Activated CD8-positive, alpha-beta memory T cell treated with anti-CD3 and anti-CD28 coated beads, Interleukin-2, amount 50 U/mL, for 4 hours (primary cell): Measurements from ENCODE around the gene PSAPL1.

Source experiments
- DNase-seq: peaks from one replicate; pipeline ENCODE4 v3.0.0-alpha.2; 2020

Gene PSAPL1

DNA sequence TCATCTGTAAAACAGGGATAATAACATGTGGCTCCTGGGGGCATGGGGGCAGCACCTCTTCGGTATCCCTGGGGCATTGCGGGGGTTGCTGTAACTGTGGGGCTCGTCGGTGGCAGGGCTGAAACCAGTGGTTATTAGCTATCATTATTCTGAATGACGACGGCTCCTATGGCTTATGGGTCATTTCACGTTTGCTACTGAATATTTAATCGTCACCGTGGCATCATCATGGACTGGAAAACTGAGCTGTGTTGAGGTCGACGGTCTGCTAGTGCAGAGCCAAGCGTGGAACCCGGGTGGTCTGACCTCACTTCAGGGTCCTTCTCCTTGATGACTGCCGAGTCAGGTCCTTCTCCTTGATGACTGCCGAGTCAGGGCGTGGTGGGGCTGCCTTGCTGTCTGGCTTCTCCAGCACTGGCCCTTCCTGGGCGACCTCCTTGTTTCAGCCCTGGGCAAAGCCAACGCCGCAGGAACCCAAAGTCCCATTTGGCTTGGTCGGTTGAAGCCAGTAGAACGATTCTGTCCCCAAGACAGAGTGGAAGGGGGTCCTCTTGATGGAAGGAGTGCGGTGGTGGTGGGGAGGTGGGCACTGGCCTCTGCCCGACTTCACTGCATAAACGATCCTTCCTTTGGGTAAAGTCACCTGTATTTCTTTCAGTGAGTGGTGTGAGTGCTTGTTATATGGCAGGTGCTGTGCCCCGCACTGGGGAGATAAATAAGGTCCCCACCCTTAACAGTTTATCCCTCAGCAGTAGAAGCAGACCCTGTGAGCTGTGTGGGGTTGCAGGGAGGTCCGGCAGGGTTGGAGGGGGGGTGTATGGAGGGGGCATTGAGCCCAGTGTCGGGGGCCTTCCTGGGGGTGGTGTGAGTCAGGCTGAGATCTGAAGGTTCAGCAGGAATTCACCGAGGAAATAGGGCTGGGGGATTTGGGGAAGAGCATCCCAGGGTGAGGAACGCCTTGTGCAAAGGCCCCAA lies 40.8 kb downstream of the PSAPL1 start:
- no peak for DNase-seq

DNA sequence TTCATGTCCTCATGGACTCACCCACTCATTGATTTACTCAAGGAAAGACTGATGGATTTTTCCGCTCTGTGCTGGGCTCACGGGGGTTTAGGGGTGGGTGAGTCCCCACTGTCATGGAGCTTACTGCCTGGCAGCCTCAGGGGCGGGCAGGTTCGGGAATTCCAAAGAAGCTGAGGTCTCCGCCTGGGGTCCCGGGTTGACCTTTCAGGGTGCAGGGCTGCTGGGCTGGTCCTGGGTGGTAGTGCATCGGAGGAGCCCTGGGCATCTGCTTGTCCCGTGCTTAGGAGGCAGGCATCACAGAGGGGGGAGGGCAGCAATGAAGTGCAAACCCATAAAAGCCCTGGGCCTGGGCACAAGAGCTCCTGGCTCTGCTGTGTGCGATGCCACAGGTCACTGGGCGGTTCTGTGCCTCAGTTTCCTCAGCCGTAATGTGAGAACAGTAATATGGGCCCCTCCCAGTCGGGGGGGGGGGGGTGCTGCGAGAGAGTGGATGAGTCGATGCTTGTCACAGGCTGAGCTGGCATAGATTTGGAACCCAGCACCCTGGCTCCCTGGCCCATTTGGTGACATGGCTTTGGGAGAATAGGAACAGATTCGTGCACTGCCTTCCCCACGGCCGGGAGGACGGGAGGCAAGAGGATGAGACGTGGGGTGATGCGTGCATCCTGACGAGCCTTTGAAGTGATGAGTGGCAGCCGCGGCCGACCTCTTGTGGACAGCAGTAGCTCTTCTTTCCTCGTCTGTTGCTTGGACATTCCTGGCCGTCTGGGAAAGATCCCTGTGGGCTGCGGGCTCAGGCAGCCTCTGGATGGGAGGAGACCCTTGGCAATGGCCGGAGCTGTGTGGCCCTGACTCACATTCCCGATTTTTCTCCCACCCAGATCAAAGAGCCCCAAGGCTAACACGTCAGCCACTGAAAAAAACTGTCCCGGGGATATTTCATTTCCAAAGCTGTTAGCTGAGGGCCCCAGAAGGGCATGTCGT lies 42.0 kb downstream of the PSAPL1 start:
- no peak for DNase-seq

DNA sequence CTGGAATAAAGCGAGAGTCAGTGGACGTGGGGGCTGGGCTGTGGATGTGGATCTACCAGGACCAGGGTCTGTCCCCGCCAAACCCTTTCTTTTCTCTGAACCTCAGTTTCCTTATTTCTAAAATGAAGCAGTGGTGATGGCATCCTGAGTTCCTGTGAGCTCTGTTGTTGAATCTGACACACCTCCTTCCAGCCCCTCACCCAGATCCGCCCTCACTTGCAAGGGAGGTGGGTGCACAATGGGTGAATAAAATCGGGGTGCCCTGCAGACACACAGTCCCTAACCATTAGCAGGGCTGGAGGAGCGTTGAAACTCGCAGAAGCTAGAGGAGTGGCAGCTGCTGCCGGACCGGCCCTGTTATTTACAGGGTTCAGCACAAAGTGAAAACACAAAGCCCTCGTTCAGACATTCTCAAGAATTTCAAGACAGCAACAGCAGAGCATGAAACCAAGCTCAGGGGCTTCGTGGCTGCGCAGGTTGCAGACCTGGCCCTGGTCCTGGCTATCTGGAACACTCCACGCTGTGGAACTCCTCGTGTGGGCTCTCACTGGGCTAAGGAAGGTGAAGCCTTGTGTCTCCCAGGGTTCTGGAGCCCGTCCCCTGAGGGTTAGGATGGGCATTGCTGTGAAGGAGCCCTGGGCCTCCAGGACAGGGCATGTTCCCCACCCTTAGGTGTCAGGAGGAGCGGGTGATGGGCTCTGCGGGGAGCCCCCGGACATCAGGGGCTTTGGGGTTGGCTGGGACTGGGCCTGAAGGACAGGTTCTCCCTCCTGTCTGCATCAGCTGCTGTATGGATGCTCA lies 42.9 kb downstream of the PSAPL1 start:
- no peak for DNase-seq

DNA sequence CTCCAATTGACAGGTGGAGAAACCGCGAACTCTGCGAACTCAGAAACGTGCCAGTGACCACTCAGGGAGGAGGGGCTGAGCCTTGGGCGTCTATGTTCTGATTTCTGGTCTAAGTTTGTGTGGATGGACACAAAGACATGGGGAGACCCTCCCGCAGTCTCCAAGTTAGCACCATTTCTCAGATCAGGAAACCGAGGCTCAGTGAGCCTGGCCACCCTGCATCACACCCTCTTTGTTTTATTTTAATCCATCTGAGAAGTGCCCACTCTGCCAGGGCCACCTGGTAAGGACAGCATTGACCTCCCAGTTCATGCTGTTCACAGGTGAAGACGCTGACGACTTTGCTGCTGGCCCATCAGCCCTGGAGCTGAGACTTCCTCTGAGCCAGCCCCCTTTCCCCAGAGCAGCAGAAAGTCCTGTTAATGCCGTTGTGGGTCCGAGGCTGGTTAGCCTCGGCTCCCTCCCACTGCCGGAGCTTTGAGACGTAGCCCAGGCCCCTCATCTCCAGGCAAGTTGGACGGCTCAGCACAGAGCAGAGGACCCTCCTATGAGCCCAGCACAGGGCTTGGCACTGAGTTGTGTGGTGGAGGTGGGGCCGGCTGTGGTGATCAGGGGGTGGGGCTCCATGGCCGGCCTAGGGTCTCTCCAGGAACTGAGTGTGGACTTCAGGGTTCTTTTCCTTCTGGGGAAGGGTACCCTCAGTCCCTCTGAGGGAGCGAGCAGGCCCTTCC lies 43.7 kb downstream of the PSAPL1 start:
- DNase-seq: no peak

DNA sequence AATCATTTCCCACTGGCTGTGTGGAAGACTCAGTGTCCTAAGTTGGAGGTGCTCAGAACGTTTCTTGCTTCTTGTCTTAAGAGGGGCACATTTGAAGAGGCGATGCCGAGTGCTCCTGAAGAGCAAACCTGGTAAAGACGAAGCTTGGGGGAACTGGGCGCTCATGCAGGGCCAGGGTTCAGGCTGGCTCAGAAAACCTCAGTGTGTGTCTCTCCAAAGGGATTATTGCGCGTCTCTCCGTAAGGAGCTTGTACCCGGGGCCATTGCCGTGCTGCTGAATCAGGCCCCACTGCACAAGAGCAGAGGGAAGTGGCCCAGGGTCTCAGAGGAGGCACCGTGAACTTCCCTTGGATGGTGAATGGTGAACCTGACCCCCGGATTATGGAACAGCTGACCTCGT lies 44.4 kb downstream of the PSAPL1 start:
- DNase-seq: no peak

DNA sequence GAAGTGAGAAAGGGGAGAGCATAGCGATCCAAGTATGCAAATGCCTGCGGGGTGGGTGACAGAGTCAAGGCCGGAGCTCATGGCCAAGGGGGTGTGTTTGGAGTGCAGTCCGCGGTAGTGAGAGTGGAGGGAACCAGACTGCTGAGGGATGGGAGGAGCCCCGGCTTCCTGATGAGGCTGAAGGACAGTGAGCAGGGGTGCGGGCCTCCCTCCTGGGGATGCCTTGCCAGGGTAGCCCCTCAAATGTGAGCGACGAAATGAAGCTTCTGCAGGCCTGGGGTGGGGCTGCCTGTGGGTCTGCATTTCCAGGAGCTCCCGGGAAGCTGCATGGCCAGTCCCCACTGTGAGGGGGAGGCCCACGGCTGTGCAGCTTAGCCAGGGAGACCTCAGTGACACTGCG lies 45.0 kb downstream of the PSAPL1 start:
- no peak for DNase-seq

DNA sequence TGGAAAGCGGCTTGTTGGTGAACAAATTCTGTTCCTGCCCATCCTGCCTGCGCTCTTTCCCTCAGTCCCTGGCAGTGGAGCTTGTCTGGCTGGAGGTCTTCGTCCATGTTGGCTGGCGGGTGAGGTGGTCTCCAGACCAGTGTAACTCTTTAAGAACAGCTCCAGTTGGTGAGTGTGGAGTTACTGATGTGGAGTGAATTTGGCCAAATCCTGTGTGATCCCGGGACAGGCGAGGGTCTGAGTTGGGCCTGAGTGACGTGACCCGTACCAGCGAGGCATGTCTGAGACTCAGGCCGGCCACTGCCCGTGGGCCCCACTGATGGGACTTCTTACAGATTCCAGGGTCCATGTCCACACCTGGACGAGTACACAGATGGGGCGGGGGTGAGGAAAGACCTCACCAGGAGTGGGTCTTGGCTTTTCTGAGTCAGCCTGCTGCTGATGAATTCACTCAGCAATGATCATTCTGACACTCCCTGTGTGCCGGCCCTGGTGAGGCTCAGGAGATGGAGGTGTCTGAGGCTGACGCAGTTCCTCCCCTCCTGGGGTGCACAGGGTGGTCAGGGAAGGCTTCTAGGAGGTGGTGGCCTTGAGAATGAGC lies 45.5 kb downstream of the PSAPL1 start:
- no peak for DNase-seq

DNA sequence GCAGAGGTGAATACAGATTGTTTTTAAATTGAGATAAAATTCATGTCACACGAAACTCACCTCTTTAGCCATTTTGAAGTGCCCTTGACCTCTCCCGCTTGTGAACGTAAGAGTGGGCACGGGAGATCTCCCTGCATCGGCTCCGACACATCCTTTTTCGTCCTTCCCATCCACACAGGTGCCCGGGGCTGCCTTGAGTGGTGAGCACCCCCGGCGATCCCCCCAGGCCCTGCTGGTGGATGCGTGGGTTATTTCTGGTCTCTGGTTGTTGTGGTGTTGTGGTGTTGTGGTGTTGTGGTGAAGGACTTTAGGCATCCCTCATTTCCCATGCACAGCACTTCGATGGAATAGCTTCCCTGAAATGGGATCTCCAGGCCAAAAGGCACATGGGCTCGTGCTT lies 46.1 kb downstream of the PSAPL1 start:
- no peak for DNase-seq

DNA sequence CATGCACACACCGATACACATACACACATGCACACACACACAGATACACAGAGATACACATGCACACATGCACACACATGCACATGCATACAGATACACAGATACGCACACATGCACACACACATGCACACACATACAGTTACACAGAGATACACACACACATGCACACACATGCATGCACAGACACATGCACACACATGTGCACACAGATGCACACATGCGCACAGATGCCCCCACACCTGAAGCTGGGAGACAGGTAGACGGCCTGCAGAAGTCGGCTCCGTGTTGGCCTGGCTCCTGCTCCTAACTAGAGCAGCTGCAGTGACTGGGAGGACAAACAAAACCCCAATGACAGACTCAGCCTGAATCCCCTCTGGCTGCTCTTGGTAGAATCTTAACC lies 46.8 kb downstream of the PSAPL1 start:
- DNase-seq: no peak

DNA sequence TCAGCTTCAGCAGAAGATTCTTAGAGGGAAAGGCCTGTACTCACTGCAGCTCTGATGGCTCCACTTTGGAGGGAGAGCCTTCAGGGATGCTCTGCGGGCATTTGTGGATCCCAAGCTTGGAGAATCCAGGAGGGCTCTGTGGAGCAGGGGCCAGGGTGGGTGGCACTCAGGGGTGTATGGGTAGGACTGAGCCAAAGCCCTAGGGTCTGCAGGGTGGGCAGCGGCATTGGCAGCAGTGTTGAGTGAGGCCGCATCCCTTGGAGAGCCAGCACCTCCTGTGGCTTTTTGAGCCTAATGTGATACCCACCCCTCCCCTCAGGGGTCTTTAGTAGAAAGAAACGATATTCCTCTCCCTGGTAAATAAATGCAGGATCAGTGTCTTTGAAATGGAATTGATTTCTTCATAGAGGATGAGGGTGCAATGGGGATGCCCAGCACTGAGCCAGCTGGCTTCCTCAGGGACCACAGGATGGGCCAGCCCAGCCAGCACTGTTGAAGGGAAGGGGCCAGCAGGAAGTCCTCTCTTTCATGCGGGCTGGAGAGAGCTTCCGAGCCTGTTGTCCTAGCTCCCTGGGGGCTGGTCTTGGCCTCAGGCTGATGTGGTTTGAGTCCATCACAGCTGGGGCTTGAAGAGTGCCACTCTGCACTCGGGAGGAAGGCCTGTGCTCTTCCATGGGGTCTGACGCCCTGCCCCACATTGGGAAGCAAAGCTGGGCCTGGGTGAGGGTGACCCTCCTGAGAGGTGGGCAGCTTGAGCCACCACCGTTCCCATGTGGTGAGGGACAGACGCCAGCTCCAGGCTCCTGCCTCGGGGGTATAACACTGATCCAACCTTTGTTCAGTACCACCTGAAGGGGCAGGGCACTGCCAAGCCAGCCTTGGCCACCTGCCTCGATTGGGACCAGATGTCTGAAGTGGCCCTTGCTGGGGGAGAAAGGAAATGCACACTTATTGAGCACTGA lies 49.5 kb downstream of the PSAPL1 start:
- DNase-seq: no peak

DNA sequence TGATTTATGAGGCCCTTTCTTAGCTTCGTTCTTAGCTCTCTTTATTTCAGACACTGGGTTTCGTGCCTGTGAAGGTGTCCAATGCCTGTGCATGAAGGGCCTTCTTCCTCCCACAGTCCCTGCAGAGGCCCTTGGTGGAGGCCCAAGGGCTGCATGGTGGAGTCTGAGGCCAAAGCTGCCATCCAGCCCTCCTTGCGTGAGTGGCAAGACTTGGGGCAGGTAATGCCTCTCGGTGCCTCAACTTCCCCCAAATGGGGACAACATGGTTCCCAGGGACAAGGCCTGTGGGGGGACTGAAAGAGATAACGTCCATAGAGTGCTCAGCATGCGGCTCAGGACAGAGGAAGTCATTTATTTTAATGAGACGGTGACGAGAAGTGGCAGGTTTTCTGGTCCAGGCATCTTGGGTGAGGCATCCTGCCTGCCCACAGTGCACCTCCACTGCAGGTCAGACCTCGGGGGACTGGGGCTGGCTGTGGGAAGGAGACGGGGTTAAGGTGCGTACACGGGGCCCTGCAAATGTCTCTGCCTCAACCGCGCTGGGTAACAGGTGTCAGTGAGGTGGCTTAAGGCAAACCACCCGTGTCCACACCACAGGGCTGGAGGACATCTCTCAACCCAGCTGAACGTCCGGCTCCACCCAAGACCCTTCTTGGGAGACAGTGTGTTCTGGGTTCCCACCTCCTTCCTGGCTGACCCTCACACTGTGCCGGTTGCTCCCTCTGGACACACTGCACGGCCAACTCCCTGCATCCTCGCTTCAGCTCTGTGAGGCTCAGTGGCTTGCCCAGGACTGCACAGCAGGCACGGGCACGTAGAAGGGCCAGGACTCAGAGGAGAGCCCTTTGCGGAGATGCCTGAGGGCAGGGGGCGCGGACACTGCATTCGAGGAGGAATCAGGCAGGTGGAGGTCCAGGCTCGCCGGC lies 50.5 kb downstream of the PSAPL1 start:
- DNase-seq: no peak

DNA sequence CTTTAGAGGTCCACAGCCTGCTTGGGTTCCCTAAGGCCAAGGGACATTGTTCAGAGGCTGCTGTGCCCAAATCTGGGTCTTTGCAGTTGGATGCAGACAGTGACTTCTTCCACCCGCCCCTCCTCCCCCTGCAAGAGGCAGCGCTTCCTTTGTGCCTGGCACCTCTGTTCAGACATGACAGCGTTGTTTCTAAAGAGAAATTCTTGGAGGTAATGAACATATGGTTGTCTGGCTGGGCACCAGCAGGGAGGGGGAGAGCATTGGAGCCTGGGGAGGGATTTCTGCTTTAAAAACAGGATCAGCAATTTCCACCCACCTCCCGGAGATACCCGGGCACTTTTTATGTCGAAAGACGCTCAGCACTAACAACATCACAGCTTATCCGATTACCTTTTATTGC lies 51.5 kb downstream of the PSAPL1 start:
- no peak for DNase-seq

DNA sequence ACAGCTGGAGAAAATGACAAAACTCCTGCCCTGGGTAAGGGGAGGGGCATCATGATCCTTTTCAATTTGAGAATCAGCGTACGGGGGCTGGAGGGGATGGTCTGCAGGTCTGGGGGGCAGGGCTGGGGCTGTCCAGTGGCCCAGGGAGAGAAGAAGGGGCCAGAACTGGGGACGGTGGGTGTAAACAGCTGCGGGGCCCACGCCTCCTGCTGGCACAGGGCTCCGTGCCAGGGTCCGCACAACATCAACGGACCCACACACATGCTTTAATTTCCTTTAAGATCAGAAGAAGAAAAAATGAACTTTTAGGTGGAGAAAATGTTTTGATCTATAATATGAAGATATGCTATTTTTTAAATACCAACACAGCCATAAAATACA lies 52.1 kb downstream of the PSAPL1 start:
- DNase-seq: no peak

DNA sequence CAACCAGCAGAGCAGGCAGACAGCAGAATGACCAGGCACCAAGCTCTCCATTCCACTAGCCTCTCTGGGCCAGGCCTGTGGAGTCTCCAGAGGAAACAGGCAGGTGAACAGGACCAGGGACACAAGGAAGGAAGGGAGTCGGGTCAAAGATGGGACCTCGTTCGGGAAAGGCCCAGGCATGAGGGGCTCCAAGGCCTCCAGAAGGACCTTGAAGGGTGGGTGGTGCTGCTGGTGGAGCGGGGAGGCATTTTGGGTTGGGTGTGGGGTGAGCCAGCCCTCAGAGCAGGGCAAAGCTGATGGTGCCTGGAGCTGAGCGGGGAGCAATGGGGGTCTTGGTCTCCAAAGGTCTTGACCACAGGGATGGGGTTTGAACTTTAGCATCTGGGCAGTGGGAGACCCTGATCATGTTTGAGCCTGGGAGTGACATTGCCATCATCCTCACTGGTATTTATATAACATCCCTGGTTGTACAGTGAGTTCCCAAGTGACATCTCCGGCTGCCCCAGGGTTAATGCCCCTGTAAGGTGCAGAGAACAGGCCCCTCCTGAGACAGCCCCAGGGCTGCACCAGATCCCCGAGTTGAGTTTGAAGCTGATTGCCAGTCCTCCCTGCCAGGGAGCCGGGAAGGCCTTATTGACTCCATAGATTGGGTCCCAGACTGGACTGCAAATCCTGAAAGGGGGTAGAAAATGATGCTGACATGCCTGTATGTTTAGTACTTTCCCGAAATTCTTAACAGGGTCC lies 52.7 kb downstream of the PSAPL1 start:
- DNase-seq: no peak

DNA sequence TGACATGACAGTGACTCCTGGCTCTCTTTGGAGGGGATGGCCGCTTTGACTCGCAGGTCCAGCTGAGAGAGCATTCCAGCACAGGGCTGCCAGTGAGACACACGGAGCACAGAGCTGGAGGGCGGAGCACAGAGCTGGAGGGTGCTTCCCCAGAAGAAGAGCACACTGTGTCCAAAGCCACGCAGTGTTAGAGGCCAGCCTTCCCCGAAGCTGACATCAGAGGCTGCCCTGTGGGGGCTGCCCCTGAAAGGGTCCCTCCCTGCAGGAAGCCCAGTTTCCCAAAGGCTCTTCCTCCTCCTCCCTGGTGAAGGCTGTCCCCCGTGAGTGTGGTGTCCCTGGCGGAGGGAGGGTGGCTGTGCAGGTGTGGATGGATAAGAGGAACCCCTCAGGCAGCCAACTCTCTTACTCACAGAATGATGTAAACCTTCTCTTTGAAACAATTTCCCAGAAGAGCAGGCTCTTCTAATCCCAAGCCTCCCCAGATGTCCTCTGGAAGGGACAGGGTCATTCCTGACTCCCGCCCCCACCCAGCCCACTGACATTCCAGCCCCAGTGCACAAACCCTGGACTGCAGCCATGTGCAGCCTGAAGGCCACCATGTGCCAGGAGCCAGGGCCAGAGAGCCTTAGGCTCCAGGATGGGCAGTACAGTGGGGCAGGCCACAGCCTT lies 53.4 kb downstream of the PSAPL1 start:
- no peak for DNase-seq
